MM.1S (cell line): Measurements from ENCODE around the gene DNAH11.

Experiments
- DNase-seq: peaks from one replicate; pipeline ENCODE4 v3.0.0-alpha.2; 2015
- H2AFZ ChIP-seq: fragments of 300-600 bp; sonication (generic); 2 replicates; pipeline ENCODE4 v1.6.0; 2016; ENCODE audit warnings: antibody characterized with exemption, low read length
- H3F3A ChIP-seq: fragments of 300-600 bp; sonication (generic); 2 replicates; pipeline ENCODE4 v1.6.1; 2016; ENCODE audit warnings: mild to moderate bottlenecking, antibody characterized with exemption, low read length, moderate library complexity, mixed read lengths; ENCODE audit not compliant: insufficient read depth
- H3K27ac ChIP-seq: fragments of 300-600 bp; sonication (generic); 2 replicates; pipeline ENCODE4 v1.5.1; 2016; ENCODE audit warnings: mild to moderate bottlenecking, low read length
- H3K27me3 ChIP-seq: fragments of 300-600 bp; sonication (generic); replicated peaks from 2 replicates; pipeline ENCODE4 v1.6.0; 2016; ENCODE audit warnings: low read length; ENCODE audit not compliant: insufficient read depth
- H3K36me3 ChIP-seq: fragments of 300-600 bp; sonication (generic); replicated peaks from 2 replicates; pipeline ENCODE4 v1.6.1; 2016; ENCODE audit warnings: mild to moderate bottlenecking, low read length, mixed read lengths; ENCODE audit not compliant: insufficient read depth
- H3K4me1 ChIP-seq: fragments of 300-600 bp; sonication (generic); 2 replicates; pipeline ENCODE4 v1.6.1; 2016; ENCODE audit warnings: low read length, mixed read lengths
- H3K4me2 ChIP-seq: fragments of 300-600 bp; sonication (generic); 2 replicates; pipeline ENCODE4 v1.6.0; 2016; ENCODE audit warnings: low read depth, low read length
- H3K4me3 ChIP-seq: fragments of 300-600 bp; sonication (generic); 2 replicates; pipeline ENCODE4 v1.5.1; 2016; ENCODE audit warnings: low read length, mixed read lengths
- H3K79me2 ChIP-seq: fragments of 300-600 bp; sonication (generic); 2 replicates; pipeline ENCODE4 v1.6.1; 2016; ENCODE audit warnings: mixed run types, low read length, mixed read lengths
- H3K9ac ChIP-seq: fragments of 300-600 bp; sonication (generic); 2 replicates; pipeline ENCODE4 v1.6.1; 2016; ENCODE audit warnings: low read length, mixed read lengths
- H3K9me2 ChIP-seq: fragments of 300-600 bp; sonication (generic); replicated peaks from 2 replicates; pipeline ENCODE4 v1.6.1; 2016; ENCODE audit warnings: mild to moderate bottlenecking, low read length, mixed read lengths; ENCODE audit not compliant: insufficient read depth
- H3K9me3 ChIP-seq: fragments of 300-600 bp; sonication (generic); replicated peaks from 2 replicates; pipeline ENCODE4 v1.6.1; 2016; ENCODE audit warnings: mild to moderate bottlenecking, low read length, mixed read lengths; ENCODE audit not compliant: insufficient read depth
- H4K20me1 ChIP-seq: fragments of 300-600 bp; sonication (generic); 2 replicates; pipeline ENCODE4 v1.6.1; 2016; ENCODE audit warnings: mild to moderate bottlenecking, low read length, moderate library complexity, mixed read lengths; ENCODE audit not compliant: insufficient read depth
- EZH2 ChIP-seq: fragments of 300-600 bp; sonication (generic); optimal IDR thresholded peaks from 2 replicates; pipeline ENCODE3; 2017; ENCODE audit warnings: low read depth, mild to moderate bottlenecking, antibody characterized with exemption, low read length, mixed read lengths
- EZH2phosphoT487 ChIP-seq: fragments of 300-600 bp; sonication (generic); IDR thresholded peaks from 2 replicates; pipeline ENCODE4 v1.6.1; 2018; ENCODE audit warnings: antibody characterized with exemption, low read length
- TF ChIP-seq, protein P1 (sequence below): fragments of 300-600 bp; sonication (generic); IDR thresholded peaks from 2 replicates; pipeline ENCODE4 v1.5.1; 2016; ENCODE audit warnings: antibody characterized with exemption, low read length, mixed read lengths

The DNAH11 gene

DNA sequence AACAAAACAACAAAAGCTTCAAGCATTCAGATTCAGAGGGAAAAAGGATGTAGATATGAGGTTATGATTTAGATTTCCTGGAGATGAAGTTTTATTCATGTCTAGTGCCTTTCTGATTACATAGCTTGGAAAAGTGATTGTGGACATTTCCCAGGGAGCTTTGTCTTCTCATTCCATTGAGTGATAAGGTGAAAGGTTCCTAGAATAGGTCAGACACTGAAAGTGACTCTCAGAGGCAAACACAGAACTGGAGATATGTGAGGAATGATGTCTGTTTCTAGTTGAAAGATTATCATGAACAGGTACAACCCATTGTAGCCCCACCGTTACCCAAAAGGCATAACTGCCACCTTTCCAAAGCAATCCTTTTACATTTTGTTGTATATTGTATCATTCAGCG lies 223.4 kb downstream of the DNAH11 start:
- no peaks in the 10 kb centered on the region for H3K9me2 ChIP-seq
- TF ChIP-seq EZH2 (no peak), EZH2phosphoT487 (no peak)
- TF ChIP-seq, protein P1, sequence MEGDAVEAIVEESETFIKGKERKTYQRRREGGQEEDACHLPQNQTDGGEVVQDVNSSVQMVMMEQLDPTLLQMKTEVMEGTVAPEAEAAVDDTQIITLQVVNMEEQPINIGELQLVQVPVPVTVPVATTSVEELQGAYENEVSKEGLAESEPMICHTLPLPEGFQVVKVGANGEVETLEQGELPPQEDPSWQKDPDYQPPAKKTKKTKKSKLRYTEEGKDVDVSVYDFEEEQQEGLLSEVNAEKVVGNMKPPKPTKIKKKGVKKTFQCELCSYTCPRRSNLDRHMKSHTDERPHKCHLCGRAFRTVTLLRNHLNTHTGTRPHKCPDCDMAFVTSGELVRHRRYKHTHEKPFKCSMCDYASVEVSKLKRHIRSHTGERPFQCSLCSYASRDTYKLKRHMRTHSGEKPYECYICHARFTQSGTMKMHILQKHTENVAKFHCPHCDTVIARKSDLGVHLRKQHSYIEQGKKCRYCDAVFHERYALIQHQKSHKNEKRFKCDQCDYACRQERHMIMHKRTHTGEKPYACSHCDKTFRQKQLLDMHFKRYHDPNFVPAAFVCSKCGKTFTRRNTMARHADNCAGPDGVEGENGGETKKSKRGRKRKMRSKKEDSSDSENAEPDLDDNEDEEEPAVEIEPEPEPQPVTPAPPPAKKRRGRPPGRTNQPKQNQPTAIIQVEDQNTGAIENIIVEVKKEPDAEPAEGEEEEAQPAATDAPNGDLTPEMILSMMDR = no peak
- no peaks in the 10 kb centered on the region for H3K36me3 ChIP-seq
- no peak overlapping the region for H3K9ac ChIP-seq
- 0 out of 2 replicates have a peak, but pooled peaks cover 9% of the 10 kb centered on the region for H3F3A ChIP-seq
- H2AFZ ChIP-seq = no peak overlapping the region
- no peak overlapping the region for H3K4me2 ChIP-seq
- peaks cover 16% of the 10 kb centered on the region for H3K4me1 ChIP-seq
- H3K27me3 ChIP-seq = peaks cover 15% of the 10 kb centered on the region
- H3K79me2 ChIP-seq = no peaks in the 10 kb centered on the region
- no peak overlapping the region for H3K27ac ChIP-seq
- H3K4me3 ChIP-seq = no peak overlapping the region
- DNase-seq = no peak
- no peaks in the 10 kb centered on the region for H4K20me1 ChIP-seq
- H3K9me3 ChIP-seq = no peaks in the 10 kb centered on the region

DNA sequence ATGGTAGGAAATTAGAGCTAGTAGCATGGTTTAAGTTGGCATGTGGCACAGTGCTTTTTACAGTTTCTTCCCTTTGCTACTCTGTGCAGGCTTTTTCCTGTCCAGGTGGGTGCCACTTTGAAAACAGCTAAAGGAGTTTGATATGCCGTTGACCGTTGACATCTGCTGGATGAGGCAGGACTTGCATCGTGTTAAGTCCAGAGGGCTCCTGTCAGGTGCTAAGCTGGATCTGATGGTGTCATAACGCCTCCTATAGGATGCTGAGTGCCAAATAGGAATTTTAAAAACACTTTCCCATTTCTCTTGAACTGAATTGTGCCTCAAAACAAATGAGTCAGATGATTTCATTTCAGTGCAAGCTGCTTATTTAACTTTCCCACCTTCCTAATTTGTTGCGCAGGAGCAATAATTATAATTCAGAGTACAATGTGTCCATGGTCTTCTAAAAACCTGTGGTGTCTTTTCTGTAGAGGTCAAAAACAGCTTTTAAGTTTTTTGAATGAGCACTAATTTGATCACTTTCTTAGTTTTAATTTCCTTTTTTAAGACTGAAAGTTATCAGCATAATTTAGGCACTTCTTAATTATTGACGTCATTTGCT lies 224.6 kb downstream of the DNAH11 start:
- Histone ChIP-seq H4K20me1 (no peaks in the 10 kb centered on the region), H3K9ac (no peak overlapping the region), H3K9me3 (no peaks in the 10 kb centered on the region), H3K4me3 (no peak overlapping the region), H3K36me3 (no peaks in the 10 kb centered on the region), H3K9me2 (no peaks in the 10 kb centered on the region), H3K4me2 (no peak overlapping the region), H3K27ac (no peak overlapping the region), H3K4me1 (peaks cover 16% of the 10 kb centered on the region), H3F3A (0 out of 2 replicates have a peak, but pooled peaks cover 9% of the 10 kb centered on the region), H3K79me2 (no peaks in the 10 kb centered on the region), H2AFZ (no peak overlapping the region), H3K27me3 (peaks cover 15% of the 10 kb centered on the region)
- peak; percentile 94 for DNase-seq
- TF ChIP-seq EZH2phosphoT487 = no peak
- TF ChIP-seq, protein P1 = peak; percentile 97

DNA sequence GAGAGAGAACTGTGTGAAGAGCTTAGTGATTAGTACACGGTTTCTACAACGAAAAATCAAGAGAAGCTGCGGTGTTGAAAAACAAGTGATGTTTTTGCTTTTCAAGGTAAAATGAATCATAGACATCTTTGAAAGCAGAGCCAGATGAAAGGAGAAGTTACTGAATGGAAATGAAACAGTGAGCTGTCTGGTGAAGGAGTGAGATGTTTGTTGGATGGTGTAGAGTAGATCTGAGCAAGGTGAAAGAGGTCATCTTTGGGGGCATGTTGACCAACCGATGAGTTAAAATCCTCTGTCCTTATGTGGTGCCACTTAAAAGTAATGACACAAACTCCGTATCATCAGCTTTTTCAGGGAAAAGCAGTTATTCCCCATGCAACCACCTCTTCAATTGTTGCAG lies 225.4 kb downstream of the DNAH11 start:
- Histone ChIP-seq H3K36me3 (no peaks in the 10 kb centered on the region), H4K20me1 (no peaks in the 10 kb centered on the region), H3K27me3 (peaks cover 15% of the 10 kb centered on the region), H3K79me2 (no peaks in the 10 kb centered on the region), H3K9me2 (no peaks in the 10 kb centered on the region), H3F3A (0 out of 2 replicates have a peak, but pooled peaks cover 9% of the 10 kb centered on the region), H3K9me3 (no peaks in the 10 kb centered on the region), H3K4me1 (peaks cover 15% of the 10 kb centered on the region), H3K4me2 (no peak overlapping the region), H2AFZ (no peak overlapping the region), H3K27ac (no peak overlapping the region), H3K4me3 (no peak overlapping the region), H3K9ac (no peak overlapping the region)
- TF ChIP-seq, protein P1 = no peak
- TF ChIP-seq EZH2phosphoT487 (no peak), EZH2 (no peak)
- DNase-seq = no peak
